H9 (cell line): ENCODE results near the gene EAF1. TPM values are rescaled to one million over a fixed set of nuclear protein-coding genes. Genes with fewer than 3 reads are reported as not detected.

Experiments
- DNase-seq: peaks from one replicate; pipeline ENCODE4 v3.0.0-alpha.2; 2017
- H2AFZ ChIP-seq: one replicate; pipeline ENCODE4 v1.6.1; 2013; ENCODE audit warnings: mild to moderate bottlenecking, low read length, control low read depth, moderate library complexity
- H2AK5ac ChIP-seq: 2 replicates; pipeline ENCODE4 v1.6.1; 2013; ENCODE audit warnings: low read length, control low read depth, mixed read lengths; ENCODE audit not compliant: insufficient read length
- H2BK120ac ChIP-seq: one replicate; pipeline ENCODE4 v1.6.1; 2013; ENCODE audit warnings: low read depth, mild to moderate bottlenecking, low read length, control low read depth, inconsistent platforms; ENCODE audit not compliant: poor library complexity, severe bottlenecking
- H2BK12ac ChIP-seq: 2 replicates; pipeline ENCODE4 v1.6.1; 2013; ENCODE audit warnings: low read length, control low read depth, mixed read lengths, low read depth; ENCODE audit not compliant: insufficient read length
- H2BK15ac ChIP-seq: 2 replicates; pipeline ENCODE4 v1.6.1; 2013; ENCODE audit warnings: low read depth, low read length, control low read depth
- H2BK20ac ChIP-seq: one replicate; pipeline ENCODE4 v1.6.1; 2013; ENCODE audit warnings: low read depth, mild to moderate bottlenecking, low read length, control low read depth, inconsistent platforms; ENCODE audit not compliant: poor library complexity, severe bottlenecking
- H2BK5ac ChIP-seq: 2 replicates; pipeline ENCODE4 v1.6.1; 2013; ENCODE audit warnings: low read length, control low read depth, mixed read lengths; ENCODE audit not compliant: insufficient read length
- H3K14ac ChIP-seq: 2 replicates; pipeline ENCODE4 v1.6.1; 2013; ENCODE audit warnings: low read length, control low read depth; ENCODE audit not compliant: insufficient read depth
- H3K18ac ChIP-seq: 2 replicates; pipeline ENCODE4 v1.6.1; 2013; ENCODE audit warnings: low read depth, mild to moderate bottlenecking, mixed read lengths, low read length, control low read depth; ENCODE audit not compliant: insufficient read length
- H3K23ac ChIP-seq: 2 replicates; pipeline ENCODE4 v1.6.1; 2013; ENCODE audit warnings: low read length, control low read depth, mixed read lengths, low read depth; ENCODE audit not compliant: insufficient read length
- H3K23me2 ChIP-seq: 2 replicates; pipeline ENCODE4 v1.6.1; 2013; ENCODE audit warnings: low read depth, mild to moderate bottlenecking, mixed read lengths, low read length, control low read depth; ENCODE audit not compliant: insufficient read length, poor library complexity, severe bottlenecking
- H3K27ac ChIP-seq: 2 replicates; pipeline ENCODE4 v1.5.1; 2013; ENCODE audit warnings: low read length, control low read depth, mixed read lengths, low read depth; ENCODE audit not compliant: insufficient read length
- H3K27me3 ChIP-seq: 2 replicates; pipeline ENCODE4 v1.6.1; 2013; ENCODE audit warnings: low read length, control low read depth, inconsistent platforms; ENCODE audit not compliant: insufficient read depth
- H3K4ac ChIP-seq: 2 replicates; pipeline ENCODE4 v1.6.1; 2013; ENCODE audit warnings: low read depth, mild to moderate bottlenecking, control low read depth, inconsistent platforms, low read length, moderate library complexity
- H3K4me1 ChIP-seq: 2 replicates; pipeline ENCODE4 v1.6.1; 2013; ENCODE audit warnings: low read length, control low read depth, inconsistent platforms; ENCODE audit not compliant: insufficient read depth
- H3K4me2 ChIP-seq: 2 replicates; pipeline ENCODE4 v1.6.1; 2013; ENCODE audit warnings: low read length, control low read depth, mixed read lengths; ENCODE audit not compliant: insufficient read length, insufficient read depth
- H3K56ac ChIP-seq: 2 replicates; pipeline ENCODE4 v1.6.1; 2013; ENCODE audit warnings: low read depth, mild to moderate bottlenecking, mixed read lengths, low read length, control low read depth; ENCODE audit not compliant: insufficient read length
- H3K79me1 ChIP-seq: 2 replicates; pipeline ENCODE4 v1.6.1; 2013; ENCODE audit warnings: low read depth, mild to moderate bottlenecking, moderate library complexity, low read length, control low read depth, inconsistent platforms; ENCODE audit not compliant: insufficient read depth, poor library complexity, severe bottlenecking
- H3K79me2 ChIP-seq: 2 replicates; pipeline ENCODE4 v1.6.1; 2013; ENCODE audit warnings: low read length, control low read depth, inconsistent platforms; ENCODE audit not compliant: insufficient read depth
- H3K9ac ChIP-seq: 2 replicates; pipeline ENCODE4 v1.6.1; 2013; ENCODE audit warnings: low read length, control low read depth, mixed read lengths; ENCODE audit not compliant: insufficient read length; ENCODE audit errors: extremely low read depth
- H3K9me3 ChIP-seq: one replicate; pipeline ENCODE4 v1.6.1; 2013; ENCODE audit warnings: low read depth, low read length, inconsistent platforms; ENCODE audit not compliant: control insufficient read depth
- H3T11ph ChIP-seq: one replicate; pipeline ENCODE4 v1.6.1; 2013; ENCODE audit warnings: mild to moderate bottlenecking, low read length, control low read depth, inconsistent platforms
- H4K20me1 ChIP-seq: one replicate; pipeline ENCODE4 v1.6.1; 2013; ENCODE audit not compliant: control insufficient read depth, insufficient read length, insufficient read depth
- H4K5ac ChIP-seq: 2 replicates; pipeline ENCODE4 v1.6.1; 2013; ENCODE audit warnings: low read depth, mild to moderate bottlenecking, mixed read lengths, low read length, control low read depth; ENCODE audit not compliant: insufficient read length
- H4K8ac ChIP-seq: replicated peaks from 2 replicates; pipeline ENCODE4 v1.6.1; 2013; ENCODE audit warnings: low read length, control low read depth, mixed read lengths, low read depth; ENCODE audit not compliant: insufficient read length
- H4K91ac ChIP-seq: 2 replicates; pipeline ENCODE4 v1.6.1; 2013; ENCODE audit warnings: low read depth, mild to moderate bottlenecking, moderate library complexity, mixed read lengths, low read length, control low read depth; ENCODE audit not compliant: insufficient read length
- H3K27ac Mint-ChIP-seq, 3 experiments: 2 replicates in 2 of 3; 3 replicates in 1 of 3; pipeline ENCODE4 v1.8.0; 2020 to 2021; ENCODE audit warnings: mixed read lengths in 3 of 3, mild to moderate bottlenecking in 1 of 3, moderate library complexity in 1 of 3
- H3K27me3 Mint-ChIP-seq: 2 replicates; pipeline ENCODE4 v1.8.0; 2021; ENCODE audit warnings: low read depth, mild to moderate bottlenecking, moderate library complexity, mixed read lengths
- H3K36me3 Mint-ChIP-seq, 3 experiments: 2 replicates in 2 of 3; 3 replicates in 1 of 3; pipeline ENCODE4 v1.8.0; 2020 to 2021; ENCODE audit warnings: low read depth in 3 of 3, mixed read lengths in 3 of 3; ENCODE audit not compliant: insufficient read depth in 1 of 3
- H3K4me1 Mint-ChIP-seq, 2 experiments: 2 replicates each; pipeline ENCODE4 v1.8.0; 2020; ENCODE audit warnings: mixed read lengths in 2 of 2
- H3K4me3 Mint-ChIP-seq, 2 experiments: 2 replicates in 1 of 2; 3 replicates in 1 of 2; pipeline ENCODE4 v1.8.0; 2020 to 2021; ENCODE audit warnings: mild to moderate bottlenecking in 2 of 2, mixed read lengths in 2 of 2, moderate library complexity in 1 of 2
- H3K9me3 Mint-ChIP-seq, 2 experiments: 2 replicates in 1 of 2; 3 replicates in 1 of 2; pipeline ENCODE4 v1.8.0; 2020; ENCODE audit warnings: mild to moderate bottlenecking in 2 of 2, mixed read lengths in 2 of 2, moderate library complexity in 1 of 2
- CTCF ChIP-seq: fragments of 200-600 bp; sonication (generic); conservative IDR thresholded peaks from 3 replicates; pipeline ENCODE4 v1.8.0; 2021; ENCODE audit warnings: antibody characterized with exemption, mild to moderate bottlenecking
- WGBS: extraction: QIAGEN DNeasy Blood & Tissue Kit; methylation state at CpG from one replicate; pipeline ENCODE4 v1.1.7; 2013; ENCODE audit warnings: missing lambda C conversion rate, low lambda C conversion rate, mixed read lengths; ENCODE audit not compliant: insufficient read length; ENCODE audit errors: extremely low coverage; 5-methylcytosine and 5-hydroxymethylcytosine counted together
- total RNA-seq: library from RNA; stranded (reverse); gene quantifications from 2 replicates; pipeline ENCODE4 v1.2.1, GENCODE V29; 2021

EAF1 gene
- total RNA-seq, 1 experiment from 2014 or later, result 34.3 TPM

DNA sequence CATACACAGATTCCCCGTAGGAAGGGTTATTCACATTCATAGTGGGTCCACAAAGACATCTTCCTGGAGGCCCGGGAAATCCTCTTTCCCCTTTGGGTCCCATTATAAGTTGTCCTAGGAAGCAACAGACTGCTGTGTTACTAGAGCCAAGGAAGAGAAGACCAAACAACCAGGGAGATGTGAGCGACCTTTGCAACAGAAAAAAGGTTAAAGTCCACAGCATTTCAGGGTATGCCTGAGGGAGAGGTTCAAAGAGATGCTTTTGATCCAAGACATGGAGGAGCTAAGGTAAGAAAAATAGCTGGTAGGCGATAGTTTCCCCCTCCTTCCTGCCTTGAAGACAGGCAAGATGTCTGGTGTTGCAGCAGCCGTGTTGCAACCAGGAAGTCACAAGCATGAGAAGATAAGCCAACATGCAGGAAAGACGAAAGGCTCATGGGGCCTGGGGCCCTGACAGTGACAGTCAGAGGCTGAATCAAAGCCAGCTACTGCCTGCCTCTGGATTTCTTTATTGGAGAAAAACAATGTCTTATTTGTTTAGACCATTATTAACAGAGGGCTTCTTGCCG is 30.9 kb downstream of the EAF1 start:
- no peak overlapping the region for H2BK12ac ChIP-seq
- no peak overlapping the region for H2BK15ac ChIP-seq
- no peak overlapping the region for H3T11ph ChIP-seq
- no peaks in the 10 kb centered on the region for H3K79me2 ChIP-seq
- H3K56ac ChIP-seq, result no peak overlapping the region
- no peaks in the 10 kb centered on the region for H3K4me1 ChIP-seq
- no peak overlapping the region for H3K14ac ChIP-seq
- H2BK120ac ChIP-seq, result no peak overlapping the region
- H2AFZ ChIP-seq, result no peak overlapping the region
- Mint-ChIP-seq H3K36me3 (no peaks in the 10 kb centered on the region), H3K27ac (no peak overlapping the region), H3K27me3 (peaks cover 3% of the 10 kb centered on the region), H3K9me3 (no peaks in the 10 kb centered on the region), H3K4me1 (no peaks in the 10 kb centered on the region), H3K4me3 (no peak overlapping the region)
- no peak for DNase-seq
- no peak overlapping the region for H3K18ac ChIP-seq
- no peak overlapping the region for H3K27ac ChIP-seq
- WGBS, result no CpG with 5 or more reads among the region's 7 CpGs
- H3K79me1 ChIP-seq, result no peaks in the 10 kb centered on the region
- no peak overlapping the region for H3K4me2 ChIP-seq
- H3K9ac ChIP-seq, result no peak overlapping the region
- H3K4ac ChIP-seq, result no peak overlapping the region
- no peak overlapping the region for H4K5ac ChIP-seq
- H4K91ac ChIP-seq, result no peak overlapping the region
- no peaks in the 10 kb centered on the region for H4K20me1 ChIP-seq
- H3K27me3 ChIP-seq, result no peaks in the 10 kb centered on the region
- TF ChIP-seq CTCF, result no peak
- no peaks in the 10 kb centered on the region for H3K23me2 ChIP-seq
- no peaks in the 10 kb centered on the region for H3K9me3 ChIP-seq
- no peak overlapping the region for H3K23ac ChIP-seq
- no peak overlapping the region for H2BK5ac ChIP-seq
- no peak overlapping the region for H2AK5ac ChIP-seq
- no peak overlapping the region for H4K8ac ChIP-seq
- no peak overlapping the region for H2BK20ac ChIP-seq
